ENCODE data around the gene CDK6.

CDK6 gene

DNA sequence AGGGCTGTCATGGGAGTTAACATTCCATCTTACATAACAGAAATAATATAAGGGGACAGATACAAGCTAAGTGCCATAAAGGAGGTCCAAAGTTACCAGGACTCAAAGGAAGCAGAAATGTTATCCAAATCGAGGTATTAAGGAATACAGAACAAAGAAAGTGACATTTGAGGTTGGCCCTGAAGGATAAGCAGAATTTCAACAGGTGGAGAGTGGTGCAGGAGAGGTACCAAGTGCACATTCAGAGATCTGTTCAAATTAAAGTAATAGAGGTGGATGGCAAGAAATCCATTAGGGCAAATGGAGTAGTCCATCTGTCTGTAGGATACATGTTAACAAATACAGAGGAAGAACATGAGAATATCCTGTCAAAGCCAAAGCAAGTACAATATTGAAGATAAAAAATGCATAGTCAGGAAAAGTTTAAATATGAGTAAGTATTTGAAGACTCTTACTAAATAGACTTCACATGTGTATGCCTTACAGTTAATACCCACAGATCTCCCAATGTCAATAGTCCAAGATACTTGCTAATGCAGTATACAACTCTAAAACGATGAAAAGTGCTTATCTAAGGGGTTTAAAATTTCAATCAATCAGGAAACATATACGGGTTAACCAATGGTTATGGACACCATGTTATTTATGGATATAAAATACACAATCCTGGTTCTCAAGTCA is 10.0 kb downstream of the CDK6 start:
- Histone ChIP-seq H3K4me2 (ENCODE audit: low read length) (no peak overlapping the region), H3K27ac (ENCODE audit: low read depth, low read length, poor library complexity, severe bottlenecking) (no peak overlapping the region), H3K4me3 (ENCODE audit: low read depth, low read length, poor library complexity, severe bottlenecking) (no peak overlapping the region), H3K9me3 (ENCODE audit: low read length) (no peaks in the 10 kb centered on the region), H3K9me2 (ENCODE audit: low read depth, low read length) (no peaks in the 10 kb centered on the region), H2AFZ (ENCODE audit: low read length) (no peak overlapping the region), H3F3A (ENCODE audit: insufficient read depth, low read length) (no peaks in the 10 kb centered on the region), H3K79me2 (ENCODE audit: insufficient read depth, low read length) (peaks cover 100% of the 10 kb centered on the region), H3K9ac (ENCODE audit: low read length) (no peak overlapping the region), H3K4me1 (ENCODE audit: insufficient read depth, low read length, severe bottlenecking) (peaks cover 31% of the 10 kb centered on the region), H3K27me3 (ENCODE audit: insufficient read depth, low read length) (no peaks in the 10 kb centered on the region), H4K20me1 (ENCODE audit: insufficient read depth, low read length) (no peaks in the 10 kb centered on the region), H3K36me3 (ENCODE audit: insufficient read depth, low read length) (peaks cover 68% of the 10 kb centered on the region)
- TF ChIP-seq, protein P1, sequence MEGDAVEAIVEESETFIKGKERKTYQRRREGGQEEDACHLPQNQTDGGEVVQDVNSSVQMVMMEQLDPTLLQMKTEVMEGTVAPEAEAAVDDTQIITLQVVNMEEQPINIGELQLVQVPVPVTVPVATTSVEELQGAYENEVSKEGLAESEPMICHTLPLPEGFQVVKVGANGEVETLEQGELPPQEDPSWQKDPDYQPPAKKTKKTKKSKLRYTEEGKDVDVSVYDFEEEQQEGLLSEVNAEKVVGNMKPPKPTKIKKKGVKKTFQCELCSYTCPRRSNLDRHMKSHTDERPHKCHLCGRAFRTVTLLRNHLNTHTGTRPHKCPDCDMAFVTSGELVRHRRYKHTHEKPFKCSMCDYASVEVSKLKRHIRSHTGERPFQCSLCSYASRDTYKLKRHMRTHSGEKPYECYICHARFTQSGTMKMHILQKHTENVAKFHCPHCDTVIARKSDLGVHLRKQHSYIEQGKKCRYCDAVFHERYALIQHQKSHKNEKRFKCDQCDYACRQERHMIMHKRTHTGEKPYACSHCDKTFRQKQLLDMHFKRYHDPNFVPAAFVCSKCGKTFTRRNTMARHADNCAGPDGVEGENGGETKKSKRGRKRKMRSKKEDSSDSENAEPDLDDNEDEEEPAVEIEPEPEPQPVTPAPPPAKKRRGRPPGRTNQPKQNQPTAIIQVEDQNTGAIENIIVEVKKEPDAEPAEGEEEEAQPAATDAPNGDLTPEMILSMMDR (IDR thresholded peaks at IDR 0.05; ENCODE audit: low read length): no peak
- no peak for TF ChIP-seq EZH2 (IDR thresholded peaks at IDR 0.05; ENCODE audit: borderline replicate concordance, low read length)

DNA sequence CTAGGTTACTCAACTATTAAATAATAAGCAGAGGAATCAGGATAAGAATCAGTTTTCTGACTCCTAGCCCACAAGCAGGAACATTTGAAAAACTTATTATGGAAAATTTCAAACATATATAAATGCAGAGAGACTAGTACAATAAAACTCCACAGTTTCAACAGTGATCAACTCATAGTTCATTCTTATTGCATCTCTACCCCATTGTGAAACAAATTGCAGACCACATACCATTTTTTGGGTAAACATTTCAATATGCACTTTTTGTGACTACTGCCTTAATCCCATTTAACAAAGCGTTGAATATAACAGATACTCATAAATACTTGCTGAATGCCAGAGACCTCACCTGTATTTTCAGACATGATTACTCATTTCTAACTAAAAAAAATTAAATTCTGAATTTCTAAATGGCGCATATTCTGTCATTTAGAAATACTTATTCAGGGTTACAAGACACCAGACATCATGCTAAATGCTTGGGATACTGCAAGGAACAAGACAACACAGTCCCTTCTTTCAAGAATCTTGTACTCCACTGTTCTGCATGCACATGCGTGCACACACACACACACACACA is 11.4 kb downstream of the CDK6 start:
- Histone ChIP-seq H3K27ac (ENCODE audit: low read depth, low read length, poor library complexity, severe bottlenecking) (no peak overlapping the region), H3K4me3 (ENCODE audit: low read depth, low read length, poor library complexity, severe bottlenecking) (no peak overlapping the region), H3K9me3 (ENCODE audit: low read length) (peaks cover 3% of the 10 kb centered on the region), H3K4me2 (ENCODE audit: low read length) (no peak overlapping the region), H3K79me2 (ENCODE audit: insufficient read depth, low read length) (peaks cover 99% of the 10 kb centered on the region), H3K4me1 (ENCODE audit: insufficient read depth, low read length, severe bottlenecking) (peaks cover 17% of the 10 kb centered on the region), H4K20me1 (ENCODE audit: insufficient read depth, low read length) (no peaks in the 10 kb centered on the region), H3K9me2 (ENCODE audit: low read depth, low read length) (no peaks in the 10 kb centered on the region), H3K27me3 (ENCODE audit: insufficient read depth, low read length) (no peaks in the 10 kb centered on the region), H2AFZ (ENCODE audit: low read length) (no peak overlapping the region), H3K9ac (ENCODE audit: low read length) (no peak overlapping the region), H3K36me3 (ENCODE audit: insufficient read depth, low read length) (peaks cover 58% of the 10 kb centered on the region), H3F3A (ENCODE audit: insufficient read depth, low read length) (no peaks in the 10 kb centered on the region)
- TF ChIP-seq EZH2 (IDR thresholded peaks at IDR 0.05; ENCODE audit: borderline replicate concordance, low read length): no peak
- TF ChIP-seq, protein P1 (IDR thresholded peaks at IDR 0.05; ENCODE audit: low read length): no peak

DNA sequence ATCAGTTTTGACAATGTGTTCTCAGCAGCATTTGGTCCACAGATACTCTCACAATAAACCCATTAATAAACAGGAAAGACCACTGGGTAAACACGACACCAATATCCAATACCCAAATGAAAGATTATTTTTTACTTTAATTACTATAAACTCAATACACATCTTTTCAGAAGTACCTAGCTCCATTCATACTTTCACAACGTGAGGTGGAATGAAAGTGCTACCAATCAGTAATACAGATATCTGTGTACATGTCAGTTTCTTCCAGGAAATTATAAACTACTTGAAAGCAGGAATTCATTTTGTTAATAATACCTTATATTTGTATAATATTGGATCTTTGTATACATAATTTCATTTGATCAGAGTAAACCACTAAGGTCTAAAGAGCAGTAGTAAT is 11.9 kb downstream of the CDK6 start:
- TF ChIP-seq, protein P1 (IDR thresholded peaks at IDR 0.05; ENCODE audit: low read length): no peak
- TF ChIP-seq EZH2 (IDR thresholded peaks at IDR 0.05; ENCODE audit: borderline replicate concordance, low read length): no peak
- H2AFZ ChIP-seq (ENCODE audit: low read length): no peak overlapping the region
- peaks cover 99% of the 10 kb centered on the region for H3K79me2 ChIP-seq (ENCODE audit: insufficient read depth, low read length)
- H3F3A ChIP-seq (ENCODE audit: insufficient read depth, low read length): no peaks in the 10 kb centered on the region
- H3K27ac ChIP-seq (ENCODE audit: low read depth, low read length, poor library complexity, severe bottlenecking): no peak overlapping the region
- H3K4me1 ChIP-seq (ENCODE audit: insufficient read depth, low read length, severe bottlenecking): peaks cover 11% of the 10 kb centered on the region
- no peaks in the 10 kb centered on the region for H4K20me1 ChIP-seq (ENCODE audit: insufficient read depth, low read length)
- H3K9me3 ChIP-seq (ENCODE audit: low read length): peaks cover 6% of the 10 kb centered on the region
- peaks cover 56% of the 10 kb centered on the region for H3K36me3 ChIP-seq (ENCODE audit: insufficient read depth, low read length)
- H3K9me2 ChIP-seq (ENCODE audit: low read depth, low read length): no peaks in the 10 kb centered on the region
- H3K4me2 ChIP-seq (ENCODE audit: low read length): no peak overlapping the region
- no peaks in the 10 kb centered on the region for H3K27me3 ChIP-seq (ENCODE audit: insufficient read depth, low read length)
- H3K4me3 ChIP-seq (ENCODE audit: low read depth, low read length, poor library complexity, severe bottlenecking): no peak overlapping the region
- H3K9ac ChIP-seq (ENCODE audit: low read length): no peak overlapping the region

Data from OCI-LY1 (cell line).